Dermis blood vessel endothelial cell (primary cell): ENCODE results near the gene SMYD3. TPM values are rescaled to one million over a fixed set of nuclear protein-coding genes. Genes with fewer than 3 reads are reported as not detected.
A peak's percentile ranks its signal among the peaks of the same experiment; 100 is the strongest.
"Not testable (repeated sequence)": the region's sequence is repeated elsewhere in the genome, so short reads cannot be mapped to it uniquely, and the experiment has no call there.

Experiments used
- DNase-seq: peaks from one replicate; pipeline ENCODE4 v3.0.0; 2010
- total RNA-seq: library from RNA; depleted of rRNA; stranded (reverse); fragments of >200 nt; gene quantifications from 2 replicates; pipeline ENCODE4 v1.2.3, GENCODE V29; 2014

SMYD3 gene
- total RNA-seq, 1 donor from 2014 or later = 21.3 TPM

DNA sequence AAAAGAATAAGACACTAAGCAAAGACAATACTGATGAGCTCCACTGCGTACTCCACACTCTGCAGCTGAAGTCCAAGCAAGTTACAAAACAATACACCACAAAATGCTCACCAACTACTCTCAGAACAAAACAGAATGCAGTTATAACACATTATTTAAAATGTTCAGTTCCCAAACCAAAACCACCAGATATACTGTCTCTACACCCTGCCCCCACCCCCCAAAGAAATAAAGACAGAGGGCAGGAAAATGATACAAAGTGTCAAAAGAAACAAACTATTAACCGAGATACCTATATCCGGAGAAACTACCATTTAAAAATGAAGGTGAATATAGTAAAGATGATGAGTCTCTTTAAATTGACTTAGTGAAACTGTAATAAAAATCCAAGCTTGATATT lies 729.3 kb downstream of the SMYD3 start:
- DNase-seq = no peak

DNA sequence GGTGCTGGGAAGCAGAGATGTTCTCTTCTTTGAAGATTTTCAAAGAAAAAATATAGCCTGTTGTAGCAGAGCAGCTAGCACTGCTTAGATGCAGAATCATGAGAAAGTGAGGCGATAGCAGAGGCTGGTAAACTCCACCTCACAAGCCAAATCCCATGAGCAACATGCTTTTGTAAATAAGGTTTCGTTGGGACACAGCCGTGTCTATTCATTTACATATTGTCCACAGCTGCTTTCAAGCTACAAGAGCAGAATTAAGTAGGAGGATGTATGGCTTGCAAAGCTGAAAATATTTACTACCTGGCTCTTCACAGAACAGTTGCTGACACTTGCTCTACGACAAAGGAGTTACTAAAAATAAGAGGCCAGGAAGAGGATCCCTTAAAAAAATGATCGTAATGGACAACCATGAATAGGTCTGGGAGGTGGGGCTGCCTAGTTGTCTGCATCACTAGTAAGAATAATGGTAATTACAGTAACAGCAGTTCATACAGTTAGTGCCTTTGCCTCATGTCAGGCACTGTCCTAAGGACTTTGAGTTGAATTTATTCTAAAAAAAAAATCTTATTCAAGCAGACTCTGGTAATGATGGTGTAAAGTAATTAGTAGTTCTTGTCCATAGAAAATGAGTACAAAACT lies 730.3 kb downstream of the SMYD3 start:
- no peak for DNase-seq

- no peak for DNase-seq
Measured at GRCh38 chr1:245776139-245776538, 730.9 kb downstream of the SMYD3 start.

- not testable (repeated sequence) for DNase-seq
Measured at GRCh38 chr1:245774931-245775330, 732.1 kb downstream of the SMYD3 start.

DNA sequence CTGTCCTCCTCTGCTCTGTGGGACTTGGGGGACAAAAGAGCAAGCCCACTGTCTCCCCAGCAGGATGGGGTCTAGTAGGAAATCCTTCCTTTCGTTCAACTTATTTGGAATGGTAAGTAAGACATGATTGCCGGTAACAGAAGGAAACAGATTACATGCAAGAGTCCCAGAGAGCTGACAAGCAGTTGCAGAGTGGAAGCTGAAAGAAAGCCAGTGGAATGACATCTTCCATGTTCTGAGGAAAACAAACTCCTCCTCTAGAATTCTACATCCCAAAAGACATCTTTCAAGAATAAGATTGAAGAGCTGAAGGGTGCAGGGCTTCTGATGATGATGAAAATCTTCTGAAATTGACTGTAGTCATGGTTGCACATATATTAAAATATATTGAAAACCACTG lies 732.9 kb downstream of the SMYD3 start:
- no peak for DNase-seq

DNA sequence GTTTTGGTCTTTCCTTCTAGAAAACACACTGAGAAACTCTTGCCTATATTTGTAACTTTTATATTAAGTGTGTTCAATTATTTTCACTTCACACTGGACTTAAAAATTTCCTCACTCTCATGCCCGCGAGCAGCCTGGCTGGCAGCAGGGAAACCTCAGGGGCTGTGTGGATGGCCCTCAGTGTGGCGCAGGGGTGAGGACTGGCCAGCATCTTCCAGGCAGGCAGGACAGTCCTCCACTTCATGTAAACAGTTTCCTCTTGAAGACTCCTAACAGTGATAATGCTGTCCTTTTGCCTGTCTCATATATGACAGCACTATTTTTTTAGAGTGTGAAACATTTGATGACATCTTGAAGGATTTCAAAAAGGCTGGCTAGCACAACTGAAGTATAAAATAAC lies 733.7 kb downstream of the SMYD3 start:
- no peak for DNase-seq

- DNase-seq = no peak
Measured at GRCh38 chr1:245772739-245773138, 734.3 kb downstream of the SMYD3 start.

GRCh38 chr1:245772325-245772724 lies 734.8 kb downstream of the SMYD3 start:
- no peak for DNase-seq

- no peak for DNase-seq
Measured at GRCh38 chr1:245771511-245772281, 735.4 kb downstream of the SMYD3 start.

DNA sequence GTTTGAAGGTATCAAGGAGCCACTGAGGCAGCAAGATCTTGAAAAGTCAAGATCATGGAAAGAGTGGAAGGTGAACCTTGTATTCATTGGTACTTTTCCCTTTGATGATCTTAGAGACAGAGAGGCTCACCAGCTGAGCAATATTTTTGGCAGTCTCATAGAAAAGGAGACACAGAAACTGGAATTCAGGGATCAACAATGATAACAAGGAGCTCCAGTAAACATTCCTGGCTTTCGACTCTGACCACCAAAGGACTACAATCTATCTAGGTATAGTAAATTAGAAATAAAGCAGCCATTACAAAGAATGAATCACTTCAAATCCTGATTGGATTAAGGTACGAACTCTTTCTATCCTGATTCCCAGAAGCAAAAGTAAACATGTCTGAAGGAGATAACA lies 736.9 kb downstream of the SMYD3 start:
- DNase-seq = no peak

DNA sequence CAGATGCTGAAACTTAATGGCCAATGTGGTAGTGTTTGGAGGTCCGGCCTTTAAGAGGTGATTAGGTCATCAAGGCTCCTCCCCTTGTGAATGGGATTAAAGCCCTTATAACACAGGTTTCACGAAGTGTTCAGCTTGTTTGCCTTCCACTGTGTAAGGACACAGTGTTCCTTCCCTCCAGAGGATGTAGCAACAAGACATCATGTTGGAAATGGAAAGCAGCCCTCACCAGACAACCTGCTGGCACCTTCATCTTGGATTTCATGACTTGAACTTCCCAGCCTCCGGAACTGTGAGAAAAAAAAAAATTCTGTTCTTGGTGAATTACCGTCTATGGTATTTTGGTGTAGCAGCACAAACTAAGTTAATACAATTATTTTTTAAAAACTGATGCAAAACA lies 738.5 kb downstream of the SMYD3 start:
- no peak for DNase-seq

GRCh38 chr1:245765230-245766000 lies 741.7 kb downstream of the SMYD3 start:
- peak; percentile 21 for DNase-seq

- DNase-seq = no peak
Measured at GRCh38 chr1:245763873-245764331, 743.2 kb downstream of the SMYD3 start.

DNA sequence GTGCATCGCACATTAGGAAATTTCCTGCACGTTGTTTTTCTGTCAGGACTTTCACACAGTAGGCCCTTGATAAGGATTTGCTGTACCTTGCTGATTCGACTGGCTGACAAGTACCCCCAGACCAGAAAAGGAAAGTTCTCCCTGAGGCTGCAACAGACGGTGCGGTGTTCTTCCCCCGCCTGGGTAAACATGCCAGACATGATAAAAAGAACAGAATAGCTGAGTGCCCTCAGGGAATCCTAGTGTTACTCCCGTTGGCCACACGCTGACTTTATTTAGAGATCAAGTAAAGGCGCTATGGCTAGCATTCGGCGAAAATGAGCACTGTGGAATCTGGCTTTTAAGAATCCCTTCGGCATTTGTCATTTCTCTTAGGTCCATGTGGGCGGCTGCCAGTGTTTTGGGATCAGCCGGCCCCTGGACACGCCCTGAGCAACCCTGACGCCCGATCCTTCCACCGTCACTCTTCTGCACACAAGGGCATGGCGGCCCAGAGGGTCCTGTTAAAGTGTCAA lies 744.6 kb downstream of the SMYD3 start:
- DNase-seq = no peak

DNA sequence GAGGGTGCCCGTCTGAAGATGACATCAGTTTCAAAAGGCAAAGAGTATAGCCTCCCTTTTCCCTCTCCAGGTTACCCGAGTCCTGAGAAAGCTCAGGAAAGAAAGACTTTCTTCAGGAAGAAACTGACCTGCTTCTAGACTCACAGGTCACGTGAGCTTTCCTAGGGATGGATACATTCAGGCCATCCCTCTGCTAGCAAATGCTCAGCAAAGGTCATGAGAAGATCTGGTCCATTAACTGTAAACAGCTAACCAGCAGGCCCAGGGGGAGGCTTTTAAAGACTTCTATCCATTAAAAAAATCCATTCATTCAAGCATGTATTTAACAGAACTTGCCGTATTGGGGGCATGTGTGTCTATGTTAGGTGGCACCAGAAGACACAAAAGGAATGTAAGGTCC lies 746.8 kb downstream of the SMYD3 start:
- no peak for DNase-seq

DNA sequence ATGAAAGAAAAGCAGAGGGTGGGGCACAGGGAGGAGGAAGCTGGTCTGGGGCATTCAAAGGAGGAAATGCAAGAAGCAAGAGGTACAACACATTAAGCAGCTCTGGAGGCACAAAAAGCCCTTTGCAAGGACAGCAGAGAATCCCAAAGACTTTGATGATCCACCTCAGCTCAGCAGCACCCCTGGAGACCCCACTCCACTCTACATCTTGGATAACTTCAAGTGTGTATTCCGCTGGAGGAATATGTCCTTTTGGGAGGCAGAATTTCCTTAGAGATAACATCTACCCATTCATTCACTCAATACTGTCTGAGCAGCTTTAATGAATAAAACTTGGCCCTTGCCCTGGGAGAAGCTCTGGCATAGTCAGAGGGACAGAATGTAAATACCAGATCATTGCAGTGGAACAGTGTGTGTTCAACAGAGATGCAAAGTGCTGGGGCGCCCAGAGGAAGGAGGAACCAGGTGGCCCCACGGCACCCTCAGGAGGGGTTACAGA lies 752.6 kb downstream of the SMYD3 start:
- DNase-seq = no peak

DNA sequence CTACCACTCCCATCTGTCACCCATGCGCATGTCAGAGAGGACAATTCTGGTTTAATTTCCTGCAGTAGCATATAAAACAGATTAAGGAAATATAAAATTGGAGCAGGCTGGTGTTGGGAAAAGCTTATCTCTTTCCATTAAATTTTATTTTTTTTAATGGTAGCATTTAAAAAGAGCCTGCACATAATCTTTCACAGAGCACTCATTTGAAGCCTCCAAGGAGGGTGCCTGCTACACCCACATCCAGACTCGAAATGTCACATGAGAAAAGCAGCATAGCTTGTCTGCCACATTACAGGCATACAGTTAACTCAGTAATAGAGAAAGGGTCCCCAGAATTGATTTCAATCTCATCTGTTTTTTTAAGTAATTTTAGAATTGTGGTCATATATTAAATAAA lies 753.3 kb downstream of the SMYD3 start:
- no peak for DNase-seq

GRCh38 chr1:245752561-245752960 lies 754.5 kb downstream of the SMYD3 start:
- DNase-seq = peak; percentile 19

DNA sequence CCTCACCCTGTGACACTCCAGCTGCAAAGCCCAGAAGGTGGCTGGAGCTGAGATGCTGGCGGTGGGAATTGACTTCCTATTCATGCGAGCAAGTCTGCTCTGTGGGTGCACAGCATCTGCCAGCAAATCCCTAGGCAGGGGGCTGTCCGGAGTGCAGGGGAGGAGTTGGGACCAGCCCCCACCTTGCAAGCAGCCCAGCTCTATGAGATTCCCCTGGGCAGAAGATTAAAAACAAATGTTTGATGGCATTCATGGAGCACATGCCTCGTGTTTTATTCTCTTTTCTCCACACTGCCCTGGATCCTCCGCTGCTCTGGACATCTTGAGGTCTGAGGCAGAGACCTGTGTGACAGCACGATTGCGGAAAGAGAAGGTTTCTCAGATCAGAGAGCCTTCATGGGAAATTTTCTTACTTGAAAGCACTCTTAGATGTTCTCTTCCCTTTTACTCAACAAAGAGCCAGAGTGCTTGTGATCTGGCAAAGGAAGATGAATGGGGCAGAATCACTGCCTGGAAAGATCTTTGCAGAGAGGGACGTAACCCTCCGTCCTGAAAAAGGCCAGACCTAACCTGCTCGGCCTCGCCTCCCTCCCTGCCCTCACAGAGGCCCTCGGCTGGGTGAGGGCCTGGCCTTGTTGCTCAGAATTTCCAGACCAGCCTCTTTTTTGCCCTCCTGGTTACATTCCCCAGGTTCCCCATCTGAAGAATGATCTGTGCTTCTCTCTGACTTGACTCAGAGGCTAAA lies 755.2 kb downstream of the SMYD3 start:
- DNase-seq = no peak

- DNase-seq = no peak
Measured at GRCh38 chr1:245751116-245751515, 756.0 kb downstream of the SMYD3 start.

- no peak for DNase-seq
Measured at GRCh38 chr1:245750261-245750660, 756.8 kb downstream of the SMYD3 start.

GRCh38 chr1:245749053-245749452 lies 758.0 kb downstream of the SMYD3 start:
- no peak for DNase-seq
